Cortex of kidney (tissue), 1 donor: ENCODE results near the gene CXXC5.

Experiments
- DNase-seq: peaks from one replicate; lab custom pipeline; 2025; lab: John Stamatoyannopoulos, UW

CXXC5 gene

DNA sequence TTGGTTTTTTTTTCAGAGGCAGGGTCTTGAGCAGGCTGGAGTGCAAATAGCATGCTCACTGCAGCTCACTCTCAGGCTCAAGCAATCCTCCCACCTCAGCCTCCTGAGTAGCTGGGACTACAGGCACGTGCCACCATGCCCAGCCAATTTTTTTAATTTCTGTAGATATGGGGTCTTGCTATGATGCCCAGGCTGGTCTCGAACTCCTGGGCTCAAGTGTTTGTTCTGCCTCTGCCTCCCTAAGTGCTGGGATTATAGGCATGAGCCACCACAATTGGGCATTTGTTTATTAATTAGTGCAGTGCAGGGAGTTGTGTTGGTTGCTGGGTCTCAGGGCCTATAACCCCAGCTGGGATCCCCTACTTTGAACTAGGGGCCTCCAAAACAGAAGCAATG is 47.0 kb downstream of the CXXC5 start:
- DNase-seq, result no peak

DNA sequence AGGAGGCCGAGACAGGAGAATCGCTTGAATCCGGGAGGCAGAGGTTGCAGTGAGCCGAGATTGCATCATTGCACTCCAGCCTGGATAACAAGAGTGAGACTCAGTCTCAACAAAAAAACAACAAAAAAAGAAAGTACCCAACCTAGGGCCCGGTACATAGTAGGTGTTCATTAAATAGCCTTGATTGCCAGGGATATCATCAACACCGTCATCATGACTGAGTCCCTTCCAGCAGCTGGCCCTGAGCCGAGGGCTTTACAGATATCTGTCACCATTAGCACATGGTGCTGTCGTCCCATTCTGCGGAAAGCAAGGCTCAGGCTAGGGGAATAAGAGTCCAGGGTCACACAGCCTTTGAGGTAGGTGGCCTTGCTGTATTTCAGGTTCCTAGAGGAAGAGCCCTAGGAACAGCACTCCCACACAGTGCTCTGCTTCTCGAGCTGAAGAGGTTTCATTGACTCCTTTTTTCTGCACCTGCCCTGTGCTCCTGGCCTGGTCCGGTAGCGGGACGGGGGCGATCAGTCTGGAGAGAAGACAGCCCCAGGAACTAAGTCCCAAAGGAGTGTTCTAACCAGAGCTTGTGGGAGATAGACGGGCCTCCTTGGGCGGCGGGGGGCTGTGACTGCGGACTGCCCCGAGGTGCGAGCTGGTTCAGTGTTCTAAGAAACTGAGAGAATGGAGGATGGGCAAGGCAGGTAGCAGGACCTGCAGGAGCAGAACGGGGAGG is 48.2 kb downstream of the CXXC5 start:
- DNase-seq, result no peak

DNA sequence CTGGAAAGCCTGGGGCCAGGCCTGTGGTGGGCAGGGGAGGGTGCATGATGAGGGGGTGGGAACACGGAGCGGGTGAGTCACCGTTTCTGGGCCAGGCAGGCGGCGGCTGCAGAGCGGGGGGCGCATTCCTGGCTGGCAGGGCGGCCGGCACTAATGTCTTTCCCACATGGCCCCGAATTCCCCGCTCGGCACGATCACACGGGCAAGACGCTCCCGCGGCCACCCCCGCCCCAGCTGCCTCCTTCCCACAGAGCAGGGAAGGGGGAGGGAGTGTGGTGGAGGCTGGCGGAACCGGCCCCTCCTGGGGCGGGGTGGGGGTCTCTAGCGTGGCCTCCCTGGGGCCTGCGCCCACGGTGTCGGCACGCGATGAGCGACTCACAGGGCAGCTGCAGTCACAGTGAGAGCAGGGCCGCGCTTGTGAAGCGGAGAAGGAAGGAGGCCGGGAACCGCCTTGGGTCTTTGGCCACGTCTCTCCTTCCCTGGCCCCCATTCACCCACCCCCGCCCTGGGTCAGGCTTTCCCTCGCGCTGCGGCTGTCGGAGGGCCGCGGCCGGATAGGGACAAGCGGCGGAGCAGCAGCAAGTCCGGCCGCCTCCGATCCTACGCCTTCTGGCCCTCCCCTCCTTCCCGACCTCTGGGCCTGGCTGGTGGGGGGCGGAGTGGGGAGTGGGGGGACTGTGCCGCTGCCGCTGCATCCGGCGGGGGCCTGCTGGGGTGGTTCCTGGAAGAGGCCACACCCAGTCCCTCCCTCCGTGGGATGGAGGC is 48.9 kb downstream of the CXXC5 start:
- DNase-seq, result no peak

DNA sequence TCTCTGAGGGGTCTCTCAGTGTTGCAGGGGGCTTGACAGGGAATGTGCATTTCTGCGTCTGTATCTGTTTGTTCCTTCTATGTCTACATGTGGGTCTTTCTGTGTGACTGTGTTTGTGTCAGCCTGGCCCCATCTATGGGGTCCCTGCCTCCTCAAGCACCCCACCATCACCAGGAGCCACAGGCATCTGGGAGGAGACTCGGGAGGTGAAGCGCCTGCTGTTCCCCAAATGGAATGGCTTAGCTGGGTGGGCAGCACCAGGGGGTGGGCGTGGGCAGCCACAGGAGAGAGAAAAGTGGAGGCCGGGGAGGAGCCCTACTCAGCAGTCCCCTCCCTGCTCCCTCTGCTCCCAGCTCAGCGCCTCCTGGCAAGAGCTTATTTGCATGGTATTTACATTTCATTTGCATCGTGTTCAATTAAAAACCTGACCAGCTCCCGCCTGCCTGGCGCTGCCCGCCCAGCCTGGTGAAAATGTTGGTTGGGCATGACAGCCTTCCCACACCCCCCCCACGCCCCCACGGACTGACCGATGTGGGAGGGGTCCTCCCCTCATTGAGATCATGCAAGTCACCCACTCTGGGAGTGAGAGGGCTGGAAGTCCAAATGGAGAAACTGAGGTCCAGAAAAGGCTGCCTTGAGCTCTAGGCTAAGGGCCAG is 50.5 kb downstream of the CXXC5 start:
- no peak for DNase-seq

DNA sequence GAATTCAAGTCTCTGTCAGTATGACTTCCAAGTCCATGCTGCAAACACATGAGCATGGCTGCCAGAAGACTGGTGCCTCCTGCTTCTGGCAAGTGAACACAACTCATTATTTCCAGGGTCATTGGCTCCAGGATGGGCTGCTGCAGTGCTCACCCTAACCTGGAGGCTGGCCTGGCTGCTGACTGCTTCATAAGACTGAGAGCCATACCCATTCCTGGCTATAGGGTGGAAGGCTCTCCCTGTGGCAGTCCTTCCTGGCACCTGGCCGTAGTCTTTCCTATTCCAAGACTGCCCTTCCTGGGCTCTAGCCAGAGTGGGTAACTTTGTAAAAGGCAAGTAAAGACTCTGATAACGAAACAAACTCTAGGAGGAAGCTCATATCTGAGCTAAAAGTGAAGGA is 51.2 kb downstream of the CXXC5 start:
- no peak for DNase-seq

DNA sequence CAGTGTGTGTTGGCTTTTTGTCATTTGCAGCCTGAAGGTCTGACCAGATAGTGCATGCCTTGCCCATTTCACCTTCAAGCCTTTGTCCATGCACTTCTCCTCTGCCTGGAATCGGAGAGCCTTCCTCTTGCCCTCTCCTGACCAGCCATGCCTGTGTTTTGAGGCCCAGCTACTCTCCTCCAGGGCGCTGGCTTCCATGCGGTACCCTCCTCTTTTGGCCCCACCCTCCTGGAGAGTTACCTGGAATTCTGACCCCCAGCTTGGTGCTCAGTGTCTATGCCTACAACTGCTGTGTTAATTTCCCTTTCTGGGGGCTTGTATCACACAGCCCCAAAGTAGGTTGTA is 52.5 kb downstream of the CXXC5 start:
- no peak for DNase-seq

- DNase-seq, result no peak
Measured at GRCh38 chr5:139701056-139701741, 53.0 kb downstream of the CXXC5 start.

DNA sequence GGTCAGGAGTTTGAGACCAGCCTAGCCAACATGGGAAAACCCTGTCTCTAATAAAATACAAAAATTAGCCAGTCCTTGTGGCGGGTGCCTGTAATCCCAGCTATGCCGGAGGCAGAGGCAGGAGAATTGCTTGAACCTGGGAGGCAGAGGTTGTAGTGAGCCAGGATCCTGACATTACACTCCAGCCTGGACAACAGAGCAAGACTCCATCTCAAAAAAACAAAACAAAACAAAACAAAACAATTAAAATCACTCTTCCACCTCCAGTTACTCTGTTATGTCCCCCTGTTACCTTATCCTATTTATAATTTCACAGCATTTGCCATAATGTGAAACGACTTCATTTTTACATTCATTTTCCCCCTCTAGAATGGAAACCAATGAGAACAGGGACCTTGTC is 54.4 kb downstream of the CXXC5 start:
- no peak for DNase-seq

- DNase-seq, result no peak
Measured at GRCh38 chr5:139704748-139705147, 56.6 kb downstream of the CXXC5 start.

DNA sequence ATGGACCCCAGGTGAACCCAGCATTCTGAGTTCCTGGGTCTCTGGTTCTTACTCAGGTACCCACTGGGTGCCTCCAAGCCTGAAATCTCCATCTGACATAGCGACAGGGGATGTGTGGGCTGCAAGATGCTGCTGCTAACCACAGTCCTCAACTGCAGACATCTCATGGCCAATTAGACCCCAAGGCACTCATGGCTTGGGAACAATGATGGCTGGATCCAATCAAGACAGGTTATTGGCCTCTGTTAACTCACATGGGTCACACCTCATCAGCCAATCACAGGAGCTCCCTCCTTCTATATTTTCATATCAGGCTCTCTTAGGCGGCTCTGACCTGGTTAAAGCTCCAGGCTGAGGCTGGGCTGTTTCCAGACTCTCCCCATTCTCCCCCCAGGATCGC is 57.0 kb downstream of the CXXC5 start:
- DNase-seq, result no peak

DNA sequence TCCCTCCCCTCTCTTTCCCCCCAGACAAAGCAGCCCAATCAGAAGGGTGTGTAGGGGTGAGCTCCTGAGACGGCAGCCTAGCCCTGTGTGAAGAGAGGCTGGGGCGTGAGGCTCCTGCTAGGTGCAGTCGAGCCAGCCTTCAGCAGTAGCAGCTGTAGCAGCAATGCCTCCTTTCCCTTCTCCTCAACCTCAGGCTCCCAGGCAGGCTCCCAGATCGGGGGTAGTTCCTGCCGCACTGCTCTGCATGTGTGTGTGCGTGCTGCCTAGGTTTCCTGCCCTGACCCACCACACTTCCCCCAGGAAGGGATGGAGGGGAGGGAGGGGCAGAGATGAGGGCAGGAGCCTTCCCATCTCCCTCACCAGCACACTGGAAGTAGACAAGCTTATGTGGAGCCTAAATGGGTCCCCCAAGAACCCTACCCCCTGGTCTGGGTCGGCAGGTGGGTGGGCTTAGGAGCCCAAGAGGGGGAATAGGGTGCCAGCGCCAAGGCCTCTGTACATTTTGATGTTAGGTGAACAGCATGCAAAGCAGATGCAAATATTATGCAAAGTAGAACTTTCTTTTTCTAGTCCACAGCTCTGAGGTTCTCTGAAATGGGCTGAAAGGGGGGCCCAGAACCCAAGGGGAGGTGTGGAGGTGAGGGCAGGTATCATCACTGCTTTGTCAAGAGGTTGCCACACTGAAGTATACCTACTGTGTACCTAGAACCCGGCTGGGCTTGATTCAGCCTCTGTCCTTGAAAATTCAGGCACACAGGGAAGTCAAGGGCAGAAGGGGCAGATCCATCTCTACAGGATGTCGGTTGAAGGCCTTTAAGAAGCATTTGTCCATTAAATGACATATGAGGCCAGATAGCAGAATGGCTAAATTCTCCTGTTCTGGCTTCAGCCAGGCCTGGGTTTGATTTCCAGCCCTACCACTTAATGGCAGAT is 57.8 kb downstream of the CXXC5 start:
- DNase-seq, result no peak

DNA sequence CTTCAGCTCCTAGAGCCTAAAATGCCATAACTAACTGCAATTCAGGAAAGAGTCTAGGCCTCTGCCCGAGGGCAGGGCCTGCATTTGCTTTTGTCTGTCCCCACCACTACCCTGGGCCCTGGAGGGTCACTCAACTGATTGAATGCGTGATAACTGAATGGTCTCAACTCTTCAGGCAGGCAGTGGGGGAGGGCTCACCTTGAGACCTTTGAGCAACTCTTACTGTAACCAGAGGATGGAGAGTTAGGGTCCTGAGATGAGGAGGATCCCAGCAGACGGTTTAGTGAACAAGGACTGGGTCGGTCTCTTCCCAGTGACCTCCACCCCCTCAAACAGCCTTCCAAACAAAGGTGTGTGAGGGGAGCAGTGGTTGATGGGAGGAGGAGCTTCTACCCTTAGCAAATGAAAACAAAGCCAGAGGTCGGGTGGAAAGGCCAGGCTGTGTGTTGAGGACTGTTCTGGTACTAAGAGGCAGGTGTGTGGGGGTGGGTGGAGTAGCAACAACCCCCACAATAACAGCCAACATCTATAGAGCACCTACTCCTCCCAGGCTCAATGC is 59.4 kb downstream of the CXXC5 start:
- no peak for DNase-seq

DNA sequence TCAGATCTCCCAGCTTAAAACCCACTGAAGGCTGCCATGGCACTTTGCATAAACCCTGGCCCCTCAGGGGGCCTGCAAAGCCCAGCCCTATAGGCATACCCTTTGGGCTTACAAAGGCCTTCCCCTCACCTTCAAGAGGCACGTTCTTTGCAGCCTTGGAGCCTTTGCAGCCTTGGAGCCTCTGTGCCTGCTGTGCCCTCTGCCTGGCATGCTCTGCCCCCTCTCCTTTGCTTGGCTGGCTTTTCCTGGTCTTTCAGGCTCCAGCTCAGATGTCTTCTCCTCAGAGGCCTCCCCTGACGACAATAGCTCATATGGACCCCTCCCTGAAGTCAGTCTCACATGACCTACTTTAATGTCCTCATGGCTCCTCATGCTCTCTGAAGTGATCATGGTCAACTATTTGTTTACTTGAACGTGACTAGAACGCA is 60.3 kb downstream of the CXXC5 start:
- no peak for DNase-seq

DNA sequence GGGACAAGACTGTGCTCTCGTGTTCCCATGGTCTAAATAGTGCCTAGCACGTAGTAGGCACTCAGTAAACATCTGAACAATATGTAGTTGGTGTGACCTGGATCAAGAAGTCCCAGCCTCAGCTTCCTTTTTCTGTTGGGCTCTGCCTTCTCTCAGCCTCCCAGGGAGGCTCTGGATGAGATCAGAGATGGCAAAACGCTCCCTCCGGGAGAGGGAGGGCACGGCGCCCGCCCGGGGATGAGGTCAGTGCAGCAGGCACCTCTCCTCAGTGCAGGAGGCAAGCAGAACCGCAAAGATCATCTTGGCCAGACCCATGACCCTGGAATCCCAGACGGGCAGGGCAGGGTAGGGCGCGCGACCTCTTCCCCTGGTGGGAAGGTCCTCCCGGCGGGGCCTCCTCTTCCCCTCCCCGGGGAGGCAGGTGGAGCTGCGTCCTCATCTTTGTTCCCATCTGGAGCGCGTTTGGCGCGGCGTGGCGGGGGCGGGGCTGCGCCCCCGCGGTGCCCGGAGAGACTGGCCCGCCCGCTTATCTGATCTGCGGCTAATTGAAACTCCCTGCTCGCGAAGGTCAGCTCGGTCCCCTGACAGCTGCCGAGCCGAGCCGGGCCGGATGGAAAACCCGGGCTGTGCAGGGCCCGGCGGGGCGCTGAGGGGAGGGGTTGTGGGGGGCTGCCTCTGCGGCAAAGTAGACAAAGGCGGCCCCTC is 60.9 kb downstream of the CXXC5 start:
- no peak for DNase-seq

DNA sequence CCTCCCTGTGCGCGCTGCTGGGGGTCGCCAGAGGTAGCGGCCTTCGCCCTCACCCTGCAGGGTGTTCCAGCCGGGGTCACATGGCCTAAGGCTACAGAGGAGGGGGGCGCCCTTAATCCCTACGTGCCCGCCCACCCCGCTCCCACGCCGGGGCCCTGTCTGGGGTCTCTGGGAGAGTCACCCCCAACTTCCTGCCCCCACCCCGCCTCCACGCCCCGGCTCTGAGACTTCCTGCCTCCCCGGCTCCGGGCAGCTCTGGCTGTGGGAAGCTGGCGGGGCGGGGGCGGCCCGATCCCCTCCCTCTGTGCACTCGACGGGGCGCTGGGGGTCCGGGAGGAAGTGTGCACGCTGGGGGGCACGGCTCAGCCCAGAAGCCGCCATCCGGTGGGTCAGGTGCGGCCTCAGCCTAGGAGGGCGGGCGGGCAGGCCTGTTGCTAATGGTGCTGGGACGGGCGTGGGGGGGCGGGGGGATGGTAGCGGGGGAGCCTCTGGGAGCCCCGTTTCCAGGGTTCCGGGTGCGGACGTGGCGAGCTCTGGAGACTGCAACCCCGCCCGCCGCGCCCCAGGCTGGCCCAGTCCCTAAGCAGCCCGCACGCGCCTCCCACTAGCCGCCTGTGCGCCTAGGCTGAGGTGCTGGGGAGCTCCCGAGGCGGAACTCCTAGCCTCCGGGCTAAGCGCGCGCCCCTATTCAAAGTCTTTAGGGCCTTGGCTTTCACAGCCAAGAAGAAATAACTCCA is 61.6 kb downstream of the CXXC5 start:
- no peak for DNase-seq

GRCh38 chr5:139710319-139711066 is 62.3 kb downstream of the CXXC5 start:
- DNase-seq, result no peak

- no peak for DNase-seq
Measured at GRCh38 chr5:139711067-139711905, 63.1 kb downstream of the CXXC5 start.

DNA sequence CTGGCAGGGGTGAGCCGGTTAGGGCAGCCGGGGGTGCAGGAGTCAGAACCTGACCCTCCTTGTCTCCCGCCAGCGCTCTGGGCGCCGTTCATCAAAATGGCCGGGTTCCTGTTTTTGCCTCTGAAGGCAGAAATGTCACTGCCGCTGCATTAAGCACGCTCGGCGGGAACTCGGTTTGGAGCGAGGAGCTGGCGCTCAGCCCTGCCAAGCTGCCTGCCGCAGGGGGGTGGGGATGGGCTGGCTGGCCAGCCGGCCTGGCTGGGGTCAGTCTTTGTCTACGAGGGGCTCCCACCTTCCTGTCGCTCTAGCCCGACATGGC is 63.7 kb downstream of the CXXC5 start:
- no peak for DNase-seq
